GM12878 (cell line): ENCODE results near the gene BORCS5. TPM values are rescaled to one million over a fixed set of nuclear protein-coding genes. Genes with fewer than 3 reads are reported as not detected.

ENCODE experiments used
- ATAC-seq: fragments of 200-7000 bp; cut with Tn5 transposase; 3 replicates; pipeline ENCODE4 v1.9.1; 2020; ENCODE audit warnings: mild to moderate bottlenecking, moderate library complexity
- BruUV-seq: library from RNA; stranded (reverse); fragments of 400-500 nt; replicated peaks from 2 replicates; lab custom pipeline; 2021; lab: Mats Ljungman, UMichigan
- CTCF ChIA-PET: fragments of 300-600 bp; sonication (Branson Sonifier 250); formaldehyde crosslinking; extraction: SDS; loops from one replicate; lab custom pipeline; 2021; ENCODE audit warnings: inconsistent platforms; lab: Yijun Ruan, JAX
- POLR2A ChIA-PET: fragments of 350-600 bp; formaldehyde crosslinking; extraction: SDS; loops from one replicate; lab custom pipeline; 2021; ENCODE audit warnings: inconsistent platforms; lab: Charles Lee
- RAD21 ChIA-PET: fragments of 300-600 bp; sonication (Branson Sonifier 250); formaldehyde crosslinking; loops from one replicate; lab custom pipeline; 2023; ENCODE audit warnings: antibody characterized with exemption; ENCODE audit not compliant: unreplicated experiment; lab: Charles Lee
- SMC1A ChIA-PET: fragments of 300-600 bp; sonication (Branson Sonifier 250); formaldehyde crosslinking; loops from one replicate; lab custom pipeline; 2023; ENCODE audit not compliant: unreplicated experiment, uncharacterized antibody; lab: Charles Lee
- DNase-seq: peaks from one replicate; pipeline ENCODE4 v3.0.0-alpha.2; 2011; ENCODE audit warnings: low read depth, low spot score
- FAIRE-seq: peaks from 3 replicates; lab custom pipeline; 2011; peaks lifted over from hg19 to GRCh38; lab: Jason Lieb, UNC
- H2AFZ ChIP-seq: 2 replicates; pipeline ENCODE4 v1.6.0; 2011; ENCODE audit warnings: low read depth, low read length, control low read depth; ENCODE audit not compliant: control insufficient read depth
- H3K27ac ChIP-seq: 2 replicates; pipeline ENCODE4 v1.5.1; 2011; ENCODE audit warnings: control low read depth; ENCODE audit not compliant: control insufficient read depth, insufficient read depth
- H3K27me3 ChIP-seq, 2 experiments: replicated peaks in 1 of 2; 2 replicates each; pipeline versions ENCODE4 v1.6.0 to v1.6.1; 2011; ENCODE audit warnings: low read length in 1 of 2; ENCODE audit not compliant: control insufficient read depth in 2 of 2, insufficient read depth in 2 of 2
- H3K36me3 ChIP-seq, 2 experiments: 2 replicates each; pipeline ENCODE4 v1.5.1; 2011; ENCODE audit warnings: low read length in 1 of 2; ENCODE audit not compliant: control insufficient read depth in 2 of 2, insufficient read depth in 2 of 2
- H3K4me1 ChIP-seq: 2 replicates; pipeline ENCODE4 v1.6.1; 2011; ENCODE audit warnings: mild to moderate bottlenecking, low read length, moderate library complexity, mixed read lengths; ENCODE audit not compliant: control insufficient read depth, insufficient read depth
- H3K4me2 ChIP-seq: 2 replicates; pipeline ENCODE4 v1.6.0; 2011; ENCODE audit warnings: control low read depth; ENCODE audit not compliant: control insufficient read depth, insufficient read depth
- H3K4me3 ChIP-seq: fragments of 200-600 bp; sonication (generic); 2 replicates; pipeline ENCODE4 v1.5.1; 2016
- H3K79me2 ChIP-seq: 2 replicates; pipeline ENCODE4 v1.6.0; 2011; ENCODE audit warnings: low read length; ENCODE audit not compliant: control insufficient read depth, insufficient read depth
- H3K9ac ChIP-seq: 2 replicates; pipeline ENCODE4 v1.8.0; 2011; ENCODE audit warnings: low read length, control low read depth, mixed read lengths; ENCODE audit not compliant: control insufficient read depth, insufficient read depth
- H3K9me3 ChIP-seq: replicated peaks from 3 replicates; pipeline ENCODE4 v1.5.1; 2011; ENCODE audit warnings: mild to moderate bottlenecking, low read length; ENCODE audit not compliant: control insufficient read depth, insufficient read depth
- H4K20me1 ChIP-seq: 2 replicates; pipeline ENCODE4 v1.6.0; 2011; ENCODE audit not compliant: control insufficient read depth, insufficient read depth
- ASH2L ChIP-seq: fragments of 300-600, 200-600 bp; sonication (generic); IDR thresholded peaks from 2 replicates; pipeline ENCODE4 v1.6.1; 2017; ENCODE audit warnings: low read depth, mild to moderate bottlenecking, borderline replicate concordance
- BRCA1 ChIP-seq: IDR thresholded peaks from 2 replicates; pipeline ENCODE4 v1.6.1; 2011; ENCODE audit warnings: low read depth, low read length, improper control_type of control experiment
- CHD2 ChIP-seq: IDR thresholded peaks from 2 replicates; pipeline ENCODE4 v1.6.1; 2011; ENCODE audit warnings: low read depth, low read length, improper control_type of control experiment, borderline replicate concordance
- EED ChIP-seq: sonication (generic); IDR thresholded peaks from 2 replicates; pipeline ENCODE4 v1.6.1; 2016; ENCODE audit warnings: antibody characterized with exemption, low read depth
- ELK1 ChIP-seq: IDR thresholded peaks from 2 replicates; pipeline ENCODE4 v1.6.1; 2012; ENCODE audit warnings: low read depth, low read length, improper control_type of control experiment
- MYB ChIP-seq: fragments of 150-350 bp; IDR thresholded peaks from 2 replicates; pipeline ENCODE4 v1.6.1; 2014; ENCODE audit warnings: mild to moderate bottlenecking, low read depth, low read length, borderline replicate concordance
- NR2F1 ChIP-seq: fragments of 450-650 bp; conservative IDR thresholded peaks from 2 replicates; pipeline ENCODE4 v1.6.1; 2017; ENCODE audit warnings: mild to moderate bottlenecking
- SMARCA5 ChIP-seq: fragments of 450-650 bp; IDR thresholded peaks from 2 replicates; pipeline ENCODE4 v1.6.1; 2017; ENCODE audit warnings: mild to moderate bottlenecking
- in situ Hi-C: fragments of 300-500 bp; cut with MboI; formaldehyde crosslinking; loops from 9 replicates; pipeline ENCODE4 v1.14.3; 2018; ENCODE audit warnings: mixed read lengths
- intact Hi-C: fragments of 100-400 bp; cut with micrococcal nuclease; formaldehyde crosslinking; loops from one replicate; pipeline ENCODE4 v1.14.2; 2022; ENCODE audit not compliant: unreplicated experiment
- polyA plus RNA-seq, 11 experiments: library from polyadenylated mRNA; depleted of rRNA in 4 of 11; unstranded in 6 of 11; stranded (reverse) in 5 of 11; fragments of >200 nt; fragmentation: Nextera tagmentation in 4 of 11; fragmentation: Illumina TruSeq in 1 of 11; extraction: Ambion mirVana in 4 of 11; extraction: Trizol in 1 of 11; gene quantifications; 1 replicate in 1 of 11; 2 replicates in 10 of 11; pipeline versions ENCODE4 v1.2.1 to v1.2.3, GENCODE V29; 2011 to 2016; ENCODE audit warnings: inconsistent platforms in 2 of 11, missing spikeins in 2 of 11, low read depth in 1 of 11
- total RNA-seq, 4 experiments: library from RNA; depleted of rRNA in 3 of 4; stranded (reverse); fragments of >200 nt in 3 of 4; fragmentation: Illumina TruSeq in 1 of 4; extraction: Trizol in 1 of 4; gene quantifications; 2 replicates each; pipeline versions ENCODE4 v1.2.1 to v1.2.3, GENCODE V29; 2013 to 2021
- TF ChIP-seq, protein P1 (sequence below): fragments of 450-650 bp; formaldehyde crosslinking; IDR thresholded peaks from 2 replicates; pipeline ENCODE4 v1.4.0; 2020; ENCODE audit warnings: mild to moderate bottlenecking, moderate library complexity

BORCS5 gene
- total and polyA plus RNA-seq, 10 of the 15 experiments (the other 5 are each of a cell fraction or from before 2014, with no cell fraction given): 1.4 to 39.7 (median 16.1) TPM

DNA sequence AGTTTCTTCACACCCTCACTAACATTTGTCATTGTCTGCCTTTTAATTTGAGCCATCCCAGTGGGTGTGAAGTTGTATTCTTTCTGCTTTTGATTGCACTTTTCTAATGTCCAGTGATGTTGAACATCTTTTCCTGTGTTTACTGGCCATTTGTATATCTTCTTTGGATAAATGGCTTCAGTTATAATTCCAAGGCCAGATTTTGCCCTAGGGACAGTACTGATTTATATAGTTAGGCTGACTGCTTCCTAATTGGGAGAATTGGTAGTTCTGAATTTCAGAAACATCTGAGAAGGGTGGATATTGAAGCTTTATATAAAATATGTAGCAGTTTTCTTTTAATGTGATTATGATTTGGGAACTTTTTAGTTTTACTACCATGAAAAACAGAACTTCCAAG lies 97.4 kb downstream of the BORCS5 start:
- intact Hi-C loops: no loop called here
- no peak for ATAC-seq
- peaks cover 5% of the 10 kb centered on the region; the same call in 1 of the 2 replicates for H3K4me1 ChIP-seq
- H3K36me3 ChIP-seq: no peaks in the 10 kb centered on the region
- BruUV-seq: no TSS peak
- no peak overlapping the region for H3K4me2 ChIP-seq
- H3K9ac ChIP-seq: no peak overlapping the region
- H3K79me2 ChIP-seq: no peaks in the 10 kb centered on the region
- H4K20me1 ChIP-seq: no peaks in the 10 kb centered on the region
- in situ Hi-C loops: no loop called here
- no peak for FAIRE-seq
- POLR2A ChIA-PET: interaction anchor here (1.1 to 1.4 kb wide), 2 partner anchors 20 kb away, joined by 3 to 5 read pairs; no protein-coding TSS in a partner anchor
- no peak for DNase-seq
- RAD21 ChIA-PET: interaction anchor here (1.4 kb wide), 1 partner anchor 10 kb away, joined by 4 read pairs; no protein-coding TSS in a partner anchor
- no peaks in the 10 kb centered on the region for H3K27me3 ChIP-seq
- no peak overlapping the region for H3K27ac ChIP-seq
- H3K9me3 ChIP-seq: no peaks in the 10 kb centered on the region
- SMC1A ChIA-PET: interaction anchor here (0.9 to 4.0 kb wide), 5 partner anchors 10 to 88 kb away, joined by 3 to 17 read pairs (median 7); no protein-coding TSS in a partner anchor
- H2AFZ ChIP-seq: no peak overlapping the region
- TF ChIP-seq, protein P1, sequence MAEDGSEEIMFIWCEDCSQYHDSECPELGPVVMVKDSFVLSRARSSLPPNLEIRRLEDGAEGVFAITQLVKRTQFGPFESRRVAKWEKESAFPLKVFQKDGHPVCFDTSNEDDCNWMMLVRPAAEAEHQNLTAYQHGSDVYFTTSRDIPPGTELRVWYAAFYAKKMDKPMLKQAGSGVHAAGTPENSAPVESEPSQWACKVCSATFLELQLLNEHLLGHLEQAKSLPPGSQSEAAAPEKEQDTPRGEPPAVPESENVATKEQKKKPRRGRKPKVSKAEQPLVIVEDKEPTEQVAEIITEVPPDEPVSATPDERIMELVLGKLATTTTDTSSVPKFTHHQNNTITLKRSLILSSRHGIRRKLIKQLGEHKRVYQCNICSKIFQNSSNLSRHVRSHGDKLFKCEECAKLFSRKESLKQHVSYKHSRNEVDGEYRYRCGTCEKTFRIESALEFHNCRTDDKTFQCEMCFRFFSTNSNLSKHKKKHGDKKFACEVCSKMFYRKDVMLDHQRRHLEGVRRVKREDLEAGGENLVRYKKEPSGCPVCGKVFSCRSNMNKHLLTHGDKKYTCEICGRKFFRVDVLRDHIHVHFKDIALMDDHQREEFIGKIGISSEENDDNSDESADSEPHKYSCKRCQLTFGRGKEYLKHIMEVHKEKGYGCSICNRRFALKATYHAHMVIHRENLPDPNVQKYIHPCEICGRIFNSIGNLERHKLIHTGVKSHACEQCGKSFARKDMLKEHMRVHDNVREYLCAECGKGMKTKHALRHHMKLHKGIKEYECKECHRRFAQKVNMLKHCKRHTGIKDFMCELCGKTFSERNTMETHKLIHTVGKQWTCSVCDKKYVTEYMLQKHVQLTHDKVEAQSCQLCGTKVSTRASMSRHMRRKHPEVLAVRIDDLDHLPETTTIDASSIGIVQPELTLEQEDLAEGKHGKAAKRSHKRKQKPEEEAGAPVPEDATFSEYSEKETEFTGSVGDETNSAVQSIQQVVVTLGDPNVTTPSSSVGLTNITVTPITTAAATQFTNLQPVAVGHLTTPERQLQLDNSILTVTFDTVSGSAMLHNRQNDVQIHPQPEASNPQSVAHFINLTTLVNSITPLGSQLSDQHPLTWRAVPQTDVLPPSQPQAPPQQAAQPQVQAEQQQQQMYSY (CRISPR knock-in tag): no peak
- TF ChIP-seq BRCA1 (no peak), MYB (no peak), ELK1 (no peak), NR2F1 (no peak), CHD2 (no peak), SMARCA5 (no peak), EED (no peak), ASH2L (no peak)
- no peak overlapping the region for H3K4me3 ChIP-seq
- CTCF ChIA-PET: interaction anchor here (1.0 to 1.8 kb wide), 2 partner anchors 9 to 56 kb away, joined by 5 to 7 read pairs; no protein-coding TSS in a partner anchor
